GM15510 (cell line): Measurements from ENCODE around the gene POLN.
A peak's percentile ranks its signal among the peaks of the same experiment; 100 is the strongest.

Experiments used
- POLR2A ChIP-seq: IDR thresholded peaks from 3 replicates; pipeline ENCODE4 v1.6.1; 2011; ENCODE audit warnings: borderline replicate concordance; ENCODE audit not compliant: insufficient read length; ENCODE audit errors: extremely low read depth

Gene POLN

GRCh38 chr4:2241410-2242353, at the start of gene POLN, which contains the start of gene HAUS3:
TSS of gene POLN (minus strand) at chr4:2242121. CDS start at chr4:2229231, 12,890 bp downstream.
TSS of gene HAUS3 (minus strand) at chr4:2242121. CDS start at chr4:2240946, 1,175 bp downstream.
- TF ChIP-seq POLR2A, result peak; percentile 85

DNA sequence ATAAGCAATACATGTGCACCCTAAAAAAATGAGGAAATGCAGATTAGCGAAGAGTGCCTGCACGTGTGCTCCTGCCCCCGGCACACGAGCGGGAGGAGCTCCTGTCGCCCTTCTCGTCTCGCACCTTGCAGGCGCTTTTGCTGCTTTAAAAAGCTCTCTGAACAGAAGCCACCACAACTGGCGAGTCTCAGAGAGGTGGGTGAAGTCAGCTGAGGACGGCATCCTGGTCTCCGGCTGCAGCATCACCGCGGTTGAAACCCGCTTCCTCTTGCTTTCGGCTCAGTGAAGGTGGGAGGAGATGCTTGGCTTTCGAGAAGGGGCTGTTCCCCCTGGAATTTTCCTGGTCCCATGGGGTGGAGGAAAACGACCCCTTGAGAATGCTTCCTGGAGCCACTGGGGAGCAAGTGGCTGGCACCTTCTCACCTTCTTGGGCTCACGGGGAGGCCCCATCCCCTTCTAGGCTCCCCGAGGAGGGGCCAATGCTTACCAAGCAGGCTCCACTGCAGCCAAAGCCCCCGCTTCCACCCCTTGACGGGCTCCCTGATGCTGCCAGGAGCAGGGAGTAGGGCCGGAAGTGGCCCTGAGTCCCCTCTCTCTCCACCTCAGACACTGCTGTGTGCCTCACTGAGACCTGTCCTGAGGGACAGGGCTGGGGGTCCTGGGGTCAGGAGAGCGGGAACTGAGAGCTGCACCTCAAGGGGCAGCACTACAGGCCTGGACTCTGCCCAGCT, 49.2 kb upstream of the POLN start:
- no peak for TF ChIP-seq POLR2A

DNA sequence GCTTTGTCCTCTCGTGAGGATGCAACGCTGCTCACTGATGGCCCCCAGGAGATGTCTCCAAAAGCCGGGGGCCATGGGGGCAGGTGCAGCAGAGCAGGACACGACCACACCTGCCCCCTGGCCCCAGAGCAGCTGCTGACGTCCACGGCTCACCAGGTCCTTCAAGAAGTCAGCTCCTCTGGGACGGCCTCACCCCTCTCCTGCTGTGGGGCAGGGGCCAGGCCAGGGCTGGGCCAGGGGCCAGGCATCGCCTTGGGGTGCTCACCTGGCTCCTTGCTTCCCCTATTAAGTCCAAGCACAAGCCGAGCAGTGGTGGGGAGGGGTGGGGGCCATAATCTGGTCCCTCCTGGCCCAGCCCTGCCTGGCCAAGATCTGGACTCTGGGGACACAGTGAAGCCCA, 48.6 kb upstream of the POLN start:
- TF ChIP-seq POLR2A, result no peak

DNA sequence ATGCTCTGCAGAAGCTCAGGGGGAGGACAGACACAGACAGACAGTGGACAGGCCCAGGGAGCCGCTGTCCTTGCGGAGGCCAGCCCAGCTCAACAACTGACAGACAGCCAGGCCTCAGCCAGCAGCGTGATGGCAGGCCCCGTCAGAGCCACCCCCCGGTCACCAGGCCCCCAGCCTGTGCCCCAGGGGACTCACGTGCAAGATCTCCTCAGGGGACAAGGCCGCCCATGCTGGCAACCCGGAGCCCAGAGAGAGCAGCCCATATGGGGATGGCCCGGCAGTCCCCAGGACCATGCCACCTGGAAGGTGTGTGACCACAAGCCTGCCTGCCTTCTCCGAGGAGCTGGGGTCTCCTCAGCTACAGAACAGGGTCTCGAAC, 48.0 kb upstream of the POLN start:
- no peak for TF ChIP-seq POLR2A

DNA sequence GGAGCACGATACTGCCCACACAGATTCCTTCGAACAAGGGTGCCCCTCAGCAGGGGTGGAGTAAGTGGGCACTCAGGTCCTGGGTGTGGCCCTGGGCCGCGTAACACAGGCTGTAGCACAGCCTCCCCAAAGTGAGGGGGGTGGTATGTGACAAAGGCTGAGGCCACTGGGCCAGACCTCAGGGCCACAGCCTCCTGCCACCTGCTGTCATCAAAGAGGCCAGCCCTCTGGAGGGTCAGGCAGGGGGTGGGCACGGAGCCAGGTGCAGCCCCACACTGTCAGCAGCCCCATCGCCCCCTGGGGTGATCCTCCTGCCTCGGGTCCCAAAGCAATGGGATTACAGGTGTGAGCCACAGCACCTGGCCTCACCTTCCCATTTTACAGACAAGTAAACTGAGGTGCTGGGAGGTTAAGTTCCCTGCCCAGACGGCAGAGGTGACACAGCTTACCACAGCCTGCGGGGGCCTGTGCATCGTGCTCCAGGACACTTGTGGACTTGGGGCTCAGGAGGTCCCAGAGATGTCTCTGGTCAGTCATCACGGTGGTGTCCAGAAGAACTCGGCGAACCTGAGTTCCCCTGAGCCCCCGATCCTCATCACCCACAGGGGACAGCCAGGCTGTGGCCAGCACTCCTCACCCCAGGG, 47.5 kb upstream of the POLN start:
- no peak for TF ChIP-seq POLR2A

DNA sequence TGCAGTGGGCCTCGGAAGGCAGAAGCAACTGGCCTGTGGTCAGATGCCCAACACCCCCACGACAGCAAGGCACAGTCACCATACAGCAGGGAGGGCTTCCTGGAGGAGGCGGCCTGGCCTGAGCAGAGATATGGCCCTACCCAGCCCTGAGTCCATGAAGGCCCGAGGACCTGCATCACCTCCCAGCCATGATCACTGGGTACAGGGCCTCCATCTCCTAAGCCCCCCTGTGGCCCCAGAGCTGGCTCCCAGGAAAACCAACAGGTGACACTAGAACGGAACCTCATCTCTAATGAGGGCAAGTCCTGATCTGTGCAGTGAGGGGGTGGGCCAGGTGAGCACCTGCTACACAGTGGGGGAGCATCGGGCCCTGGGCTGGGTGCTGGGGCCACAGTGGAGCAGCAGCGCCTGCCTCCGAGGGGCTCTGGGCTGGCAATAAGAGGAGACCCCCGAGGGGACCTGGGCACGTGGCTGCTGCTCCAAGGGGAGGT, 46.2 kb upstream of the POLN start:
- no peak for TF ChIP-seq POLR2A

- no peak for TF ChIP-seq POLR2A
Measured at GRCh38 chr4:2287594-2287915, 45.6 kb upstream of the POLN start.

DNA sequence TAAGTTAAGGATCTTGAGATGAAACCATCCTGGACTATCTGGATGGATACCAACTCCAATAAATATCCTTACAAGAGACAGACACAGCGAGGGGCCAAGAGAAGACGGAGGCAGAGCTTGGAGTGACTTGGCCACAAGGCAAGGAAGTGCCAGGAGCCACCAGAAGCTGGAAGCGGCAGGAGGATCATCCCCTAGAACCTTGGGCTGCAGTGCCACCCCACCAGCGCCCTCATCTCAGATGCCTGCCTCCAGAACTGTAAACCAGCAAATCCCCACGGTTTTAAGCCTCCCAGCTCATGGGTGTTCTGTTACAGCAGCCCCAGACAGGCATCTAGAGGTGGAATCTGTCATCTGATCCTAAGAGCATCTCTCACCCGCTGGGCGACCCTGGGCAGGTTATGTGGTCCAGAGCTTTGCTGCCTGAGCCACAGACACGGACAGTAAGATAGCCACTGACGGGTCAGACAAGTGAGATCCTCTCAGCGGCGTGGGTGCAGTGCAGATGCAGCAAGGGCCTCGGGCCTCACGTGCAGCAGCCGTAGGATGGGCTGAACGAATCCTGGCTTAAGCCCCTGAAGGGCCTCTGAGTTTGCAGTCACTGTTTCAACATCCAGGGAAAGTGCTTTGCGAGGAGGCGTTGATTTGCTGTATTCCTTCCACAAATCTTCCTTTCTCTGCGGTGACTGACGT, 45.1 kb upstream of the POLN start:
- no peak for TF ChIP-seq POLR2A

DNA sequence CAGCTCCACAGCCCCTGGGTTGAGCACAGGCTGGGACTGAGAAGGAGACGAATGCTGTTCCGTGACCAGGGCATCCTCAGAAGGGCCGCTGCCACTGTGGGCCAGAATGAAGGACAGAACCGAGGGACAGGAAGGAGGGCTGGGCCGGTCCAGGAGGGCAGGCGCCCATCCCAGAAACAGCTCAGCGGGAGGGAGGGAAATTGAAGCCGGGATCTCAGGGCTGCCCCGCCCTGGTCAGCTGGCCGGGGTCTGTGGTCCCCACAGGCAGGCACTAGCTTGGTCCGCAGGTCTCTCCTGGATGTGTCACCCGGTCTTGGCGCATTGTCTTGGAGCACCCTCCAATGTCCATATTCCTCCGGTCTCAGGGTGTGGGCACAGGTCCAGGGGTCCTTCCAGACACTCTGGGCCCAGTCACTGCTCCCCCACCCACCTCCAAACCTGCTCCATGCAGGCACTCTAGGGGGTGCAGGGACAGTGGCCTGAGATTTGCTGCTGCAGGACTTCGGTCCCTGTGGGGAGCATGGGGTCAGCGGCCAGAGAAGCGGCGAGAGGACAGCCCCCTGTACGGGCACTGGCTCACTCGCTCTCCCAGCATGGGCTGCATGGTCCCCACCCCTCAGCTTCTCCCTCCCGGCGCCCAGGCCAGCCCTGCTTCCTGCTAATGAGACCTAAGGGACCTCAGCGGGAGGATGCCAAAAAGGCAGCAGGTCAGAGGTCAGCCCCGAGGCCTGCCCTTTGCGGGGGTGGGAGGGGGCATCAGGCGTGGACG, 43.9 kb upstream of the POLN start:
- TF ChIP-seq POLR2A, result no peak

DNA sequence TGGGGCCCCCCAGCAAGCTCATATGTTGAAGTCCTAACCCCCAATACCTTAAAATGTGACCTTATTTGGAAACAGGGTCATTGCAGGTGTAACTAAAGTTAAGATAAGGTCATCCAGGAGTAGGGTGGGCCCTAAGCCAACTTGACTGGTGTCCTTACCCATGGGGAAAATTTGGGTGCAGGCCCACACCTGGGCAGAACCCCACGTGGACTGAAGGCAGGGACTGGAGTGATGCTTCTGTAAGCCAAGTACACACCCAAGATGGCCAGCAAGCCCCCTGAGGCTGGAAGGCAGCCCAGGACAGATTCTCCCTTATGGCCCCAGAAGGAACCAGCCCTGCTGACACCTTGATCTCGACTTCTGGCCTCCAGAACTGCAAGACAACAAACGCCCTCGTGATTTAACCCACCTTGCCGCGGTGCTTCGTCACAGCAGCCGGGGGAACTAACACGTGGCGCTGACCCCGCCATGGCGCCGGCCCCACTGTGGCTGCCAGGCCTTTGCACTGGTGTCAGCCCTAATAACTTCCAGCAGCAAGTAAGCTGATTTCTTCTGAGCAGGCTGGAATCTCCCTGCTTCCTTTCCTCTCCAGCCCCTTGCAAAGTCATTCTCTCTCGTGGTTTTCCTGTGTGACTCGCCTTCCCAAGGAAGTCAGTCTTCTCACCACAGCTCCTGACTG, 43.2 kb upstream of the POLN start:
- TF ChIP-seq POLR2A, result no peak

- no peak for TF ChIP-seq POLR2A
Measured at GRCh38 chr4:2284161-2284933, 42.4 kb upstream of the POLN start.

DNA sequence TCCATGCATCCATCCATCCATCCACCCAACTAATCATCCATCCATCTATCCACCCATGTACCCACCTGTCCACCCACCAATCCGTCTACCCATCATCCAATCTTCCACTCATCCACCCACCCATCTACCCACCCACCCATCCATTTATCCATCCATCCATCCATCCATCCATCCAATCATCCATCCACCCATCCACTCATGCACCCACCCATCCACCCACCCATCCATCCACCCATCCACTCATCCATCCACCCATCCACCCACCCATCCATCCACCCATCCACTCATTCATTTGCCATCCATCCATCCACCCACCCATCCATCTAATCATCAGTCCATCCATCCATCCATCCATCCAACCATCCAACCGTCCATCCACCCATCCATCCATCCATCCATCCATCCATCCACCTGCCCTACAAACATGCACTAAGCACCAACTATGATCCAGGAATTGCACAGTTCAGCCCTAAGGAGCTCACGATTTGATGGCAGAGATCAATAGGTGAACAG, 41.3 kb upstream of the POLN start:
- no peak for TF ChIP-seq POLR2A
